RPMI8226 (cell line): ENCODE data around the gene HLA-DQA2.
"Not testable (repeated sequence)": the region's sequence is repeated elsewhere in the genome, so short reads cannot be mapped to it uniquely, and the experiment has no call there.

Source experiments
- DNase-seq: peaks from one replicate; pipeline ENCODE4 v3.0.0-alpha.2; 2015

The HLA-DQA2 gene

GRCh38 chr6:32741031-32741960 is at the start of gene HLA-DQA2:
HLA-DQA2 (plus strand) TSS chr6:32741391; CDS start chr6:32741444, 53 bp downstream.
- DNase-seq, result no peak

- DNase-seq, result peak; percentile 9
Measured at GRCh38 chr6:32692019-32692418, 49.2 kb upstream of the HLA-DQA2 start.

DNA sequence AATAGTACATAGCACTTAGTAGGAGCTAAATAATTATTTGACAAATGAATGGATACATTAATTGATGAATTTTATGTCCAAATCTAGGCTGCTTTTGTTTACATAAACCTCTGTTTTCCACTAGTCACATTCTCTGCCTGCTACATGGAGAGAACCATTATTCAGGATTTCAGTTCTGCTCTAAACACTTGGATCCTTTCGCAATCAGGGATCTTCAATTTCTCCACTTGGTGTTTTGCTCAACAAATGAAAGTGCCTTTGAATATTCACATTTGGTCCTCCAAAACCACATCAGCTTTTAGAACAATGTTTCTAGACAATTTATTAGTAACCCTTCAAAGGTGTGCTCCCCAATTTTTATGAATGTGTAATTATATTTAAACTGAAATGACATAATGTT is 44.2 kb upstream of the HLA-DQA2 start:
- DNase-seq, result no peak

DNA sequence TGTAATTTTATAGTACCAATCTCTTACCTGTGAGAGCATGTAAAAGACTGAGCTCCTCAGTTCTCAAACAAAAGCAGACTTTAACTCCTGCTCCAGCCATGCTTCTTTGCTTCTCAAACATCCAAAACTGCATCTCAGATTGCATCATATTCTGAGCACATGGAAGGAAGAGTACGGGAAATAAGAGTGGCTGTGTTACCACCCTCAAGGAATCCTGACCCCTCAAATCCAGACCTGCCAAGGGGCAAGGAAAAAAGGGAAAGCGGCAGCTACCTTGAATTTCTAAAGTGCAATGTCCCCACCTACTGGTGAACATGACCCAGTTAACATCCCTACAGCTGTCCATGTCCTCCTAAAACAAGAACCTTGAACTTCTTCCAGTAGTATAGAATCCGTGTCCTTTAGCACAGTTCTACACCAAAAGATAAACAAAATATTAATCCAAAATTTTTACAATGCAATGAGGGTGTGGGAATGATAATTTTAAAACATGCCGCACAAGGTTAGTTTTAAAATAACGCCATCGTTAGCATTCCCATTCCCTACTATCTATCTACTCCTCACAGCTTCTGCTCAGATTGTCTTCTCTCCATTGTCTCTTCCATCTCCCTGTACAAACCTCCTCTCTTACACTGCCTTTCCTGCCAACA is 40.7 kb upstream of the HLA-DQA2 start:
- peak; percentile 36 for DNase-seq

DNA sequence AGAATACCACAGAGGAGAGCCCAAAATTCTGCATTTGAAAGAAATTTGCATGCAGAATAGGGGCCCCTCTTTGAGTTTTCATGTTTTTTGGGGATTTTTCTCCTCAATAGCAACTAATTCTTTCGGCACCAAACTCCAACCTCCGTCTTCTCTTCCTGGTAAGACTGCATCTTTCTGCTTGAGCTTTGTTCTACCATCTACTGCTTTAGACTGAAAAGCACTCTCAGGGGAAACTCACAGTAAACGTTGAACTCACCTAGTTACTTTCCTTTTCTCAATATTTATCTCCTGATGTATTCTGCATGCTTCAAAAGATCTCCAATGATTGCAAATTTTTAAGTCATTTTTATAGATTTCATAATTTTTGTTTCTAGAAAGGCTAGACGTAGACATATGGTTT is 37.8 kb upstream of the HLA-DQA2 start:
- no peak for DNase-seq

GRCh38 chr6:32705164-32705563 is 36.0 kb upstream of the HLA-DQA2 start:
- not testable (repeated sequence) for DNase-seq

GRCh38 chr6:32709625-32710024 is 31.6 kb upstream of the HLA-DQA2 start:
- DNase-seq, result no peak

GRCh38 chr6:32713241-32713640 is 27.9 kb upstream of the HLA-DQA2 start:
- no peak for DNase-seq

- DNase-seq, result no peak
Measured at GRCh38 chr6:32716396-32716795, 24.8 kb upstream of the HLA-DQA2 start.

DNA sequence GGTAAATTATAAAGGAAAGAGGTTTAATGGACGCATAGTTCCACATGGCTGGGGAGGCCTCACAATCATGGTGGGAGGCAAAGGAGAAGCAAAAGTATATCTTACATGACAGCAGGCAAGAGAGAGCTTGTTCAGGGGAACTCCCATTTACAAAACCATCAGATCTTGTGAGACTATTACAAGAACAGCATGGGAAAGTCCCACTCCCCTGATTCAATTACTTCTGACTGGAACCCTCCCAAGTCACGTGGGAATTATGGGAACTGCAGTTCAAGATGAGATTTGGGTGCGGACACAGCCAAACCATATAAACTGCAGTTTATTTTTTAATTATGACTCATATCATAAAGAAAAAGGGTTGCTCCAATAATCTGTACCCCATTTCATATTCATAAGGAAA is 22.3 kb upstream of the HLA-DQA2 start:
- no peak for DNase-seq

DNA sequence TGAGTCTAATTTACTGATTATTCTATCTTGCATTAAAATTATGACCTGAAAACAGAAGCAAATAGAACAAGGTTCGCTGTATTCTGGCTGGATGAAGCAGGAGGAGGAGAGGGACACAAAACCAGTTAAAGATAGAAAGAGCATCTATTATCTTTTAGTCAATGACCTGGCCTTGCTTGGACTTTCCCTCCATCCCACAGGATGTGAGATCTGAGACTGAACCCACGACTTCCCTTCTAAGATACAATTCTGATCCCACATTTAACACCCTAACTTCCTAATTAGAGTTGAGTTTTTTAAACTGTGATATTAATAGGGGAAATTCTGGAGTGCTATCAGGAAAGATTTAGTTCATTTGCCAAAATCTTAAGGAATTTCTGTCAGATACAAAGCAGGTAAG is 3.1 kb upstream of the HLA-DQA2 start:
- DNase-seq, result no peak

DNA sequence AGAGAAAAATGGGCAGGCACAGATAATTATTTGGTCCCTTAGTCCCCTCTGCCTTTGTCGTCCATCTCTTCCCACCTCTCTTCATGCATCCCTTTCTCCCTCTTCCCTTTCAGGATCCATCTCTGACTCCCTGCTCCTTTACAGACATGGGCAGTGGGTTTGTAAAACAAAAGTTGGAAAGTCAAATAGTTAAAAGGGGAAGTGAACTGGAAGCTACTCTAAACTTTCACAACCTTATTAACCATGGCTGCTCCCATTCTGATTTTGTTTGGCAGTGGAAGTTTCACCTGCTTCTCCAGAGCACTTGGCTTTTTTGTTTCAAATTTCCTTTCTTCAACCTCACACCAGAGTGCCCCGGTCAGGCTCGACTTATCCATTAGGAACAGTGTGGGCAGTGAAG is 1.2 kb downstream of the HLA-DQA2 start:
- no peak for DNase-seq

DNA sequence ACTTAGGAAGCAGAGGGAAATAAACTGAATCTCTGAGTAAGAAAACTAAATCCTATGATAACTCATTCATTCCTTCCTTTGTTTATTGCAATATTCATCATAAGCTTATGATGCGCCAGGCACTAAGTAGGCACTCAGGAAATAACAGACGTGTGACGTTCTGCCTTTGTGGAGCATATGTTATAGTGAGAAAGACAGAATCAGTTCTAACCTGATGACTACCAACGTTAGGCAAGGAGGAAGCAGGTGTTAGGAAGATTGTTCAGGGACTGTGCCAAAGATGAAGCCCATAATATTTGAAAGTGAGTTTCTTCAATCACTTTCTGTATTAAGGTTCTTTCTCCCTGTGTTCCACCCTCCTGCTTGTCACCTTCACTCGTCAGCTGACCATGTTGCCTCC is 3.6 kb downstream of the HLA-DQA2 start:
- no peak for DNase-seq

- DNase-seq, result not testable (repeated sequence)
Measured at GRCh38 chr6:32745649-32746048, 4.5 kb downstream of the HLA-DQA2 start.

GRCh38 chr6:32752580-32752979 is 11.4 kb downstream of the HLA-DQA2 start:
- DNase-seq, result no peak

DNA sequence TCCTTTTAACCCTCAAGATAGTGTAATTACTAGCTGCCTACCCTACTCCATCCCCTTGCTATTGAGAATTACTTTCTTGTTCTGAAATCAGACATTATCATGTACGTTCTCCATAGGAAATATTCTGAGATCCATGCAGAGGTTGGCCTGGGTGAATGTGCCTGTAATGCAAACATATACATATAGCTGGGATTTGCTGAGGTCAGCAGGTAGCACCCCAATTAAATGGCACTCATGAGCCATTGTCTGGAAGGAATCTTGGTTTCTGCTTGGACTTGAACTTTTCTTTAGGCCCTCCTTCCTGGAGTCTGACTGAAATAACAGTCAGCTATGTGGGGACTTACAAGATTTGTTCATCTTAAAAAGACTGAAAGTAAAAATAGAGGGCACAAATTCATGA is 18.5 kb downstream of the HLA-DQA2 start:
- no peak for DNase-seq

- no peak for DNase-seq
Measured at GRCh38 chr6:32761072-32761471, 19.9 kb downstream of the HLA-DQA2 start.

GRCh38 chr6:32761548-32761947 is 20.4 kb downstream of the HLA-DQA2 start:
- DNase-seq, result no peak

DNA sequence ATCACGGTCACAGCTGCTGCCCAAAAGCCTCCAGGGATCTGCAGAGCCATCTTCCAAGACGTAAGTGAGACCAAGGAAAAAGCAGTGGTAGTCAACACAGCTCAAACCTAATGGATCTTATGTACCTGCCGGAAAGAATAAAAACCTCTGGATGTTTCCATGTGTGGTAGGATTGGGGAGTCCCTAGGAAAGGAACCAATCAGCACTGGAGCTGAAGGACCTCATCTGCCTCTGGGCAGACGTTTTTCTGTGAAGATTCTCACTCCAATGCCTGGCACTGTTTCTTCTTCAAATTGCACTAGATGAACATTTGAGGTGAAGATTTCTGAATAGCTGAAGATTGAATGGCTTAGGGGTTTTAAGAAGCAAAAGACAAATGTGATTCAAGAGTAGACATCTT is 22.2 kb downstream of the HLA-DQA2 start, which contains the start of gene HLA-DQB2:
HLA-DQB2 (minus strand) TSS at position 112 of the 400 bp plus-strand sequence; CDS start at position 50, 62 bp downstream.
- DNase-seq, result no peak

- no peak for DNase-seq
Measured at GRCh38 chr6:32764048-32764447, 22.9 kb downstream of the HLA-DQA2 start.

- no peak for DNase-seq
Measured at GRCh38 chr6:32772656-32773055, 31.5 kb downstream of the HLA-DQA2 start.

DNA sequence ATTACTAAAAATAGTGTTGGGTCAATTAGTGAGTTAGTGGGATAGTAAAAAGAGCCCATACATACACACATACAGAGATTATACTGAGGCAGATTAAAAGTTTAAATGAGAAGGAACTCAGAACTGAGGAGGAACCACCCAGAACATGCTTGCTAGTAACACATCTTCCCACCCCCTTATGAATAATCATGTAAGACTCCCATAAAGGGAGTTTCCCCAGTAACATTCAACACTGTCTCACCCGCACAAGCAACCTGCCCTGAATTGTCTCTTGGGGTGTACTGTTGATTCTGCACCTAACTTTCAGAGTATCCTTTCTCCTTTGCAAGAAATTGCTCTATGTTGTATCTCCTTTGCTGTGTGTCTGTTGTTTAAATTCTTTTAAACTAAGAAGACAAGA is 33.2 kb downstream of the HLA-DQA2 start:
- DNase-seq, result no peak

- no peak for DNase-seq
Measured at GRCh38 chr6:32775071-32775470, 33.9 kb downstream of the HLA-DQA2 start.

GRCh38 chr6:32779036-32779435 is 37.8 kb downstream of the HLA-DQA2 start:
- no peak for DNase-seq
